Measurements from ENCODE around the gene LRRC31. TPM values are rescaled to one million over a fixed set of nuclear protein-coding genes. Genes with fewer than 3 reads are reported as not detected.

The LRRC31 gene
- total and polyA plus RNA-seq, 2 of the 13 experiments (the other 11 are each of a cell fraction or from before 2014, with no cell fraction given) = not detected

DNA sequence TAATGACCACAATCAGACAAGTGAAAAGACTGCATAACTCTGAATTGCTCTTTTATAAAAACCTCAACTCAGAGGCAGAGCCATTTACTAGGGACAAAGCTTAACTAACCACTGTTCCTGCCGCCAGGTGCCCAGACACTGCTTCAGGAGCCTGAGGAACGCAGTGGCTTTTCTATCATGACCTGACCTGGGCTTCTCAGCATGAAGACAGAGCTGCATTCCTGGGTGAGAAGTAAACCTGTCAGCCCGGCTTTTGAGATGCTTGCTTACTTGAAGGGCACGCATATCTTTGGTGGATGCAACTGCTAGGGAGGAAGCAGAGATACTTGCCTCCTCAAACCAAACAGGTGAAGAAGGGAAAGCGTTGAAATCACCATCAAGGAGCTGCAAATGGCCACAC is 7.9 kb downstream of the LRRC31 start (continued):
- TF ChIP-seq PPARG (CRISPR knock-in tag; conservative IDR thresholded peaks at IDR 0.05) (no peak), SMC3 (IDR thresholded peaks at IDR 0.05; ENCODE audit: low read length) (no peak), SRSF1 (optimal IDR thresholded peaks at IDR 0.05; ENCODE audit: low read depth, low read length) (no peak), HCFC1 (IDR thresholded peaks at IDR 0.05; ENCODE audit: low read depth, low read length) (no peak), ZNF3 (CRISPR knock-in tag; IDR thresholded peaks at IDR 0.05) (no peak), NRL (CRISPR knock-in tag; IDR thresholded peaks at IDR 0.05; ENCODE audit: borderline replicate concordance) (no peak), HNF4G (IDR thresholded peaks at IDR 0.05; ENCODE audit: borderline replicate concordance, low read depth, low read length) (no peak), HNF4G (CRISPR knock-in tag; IDR thresholded peaks at IDR 0.05; ENCODE audit: borderline replicate concordance, low read depth) (no peak), ZSCAN25 (CRISPR knock-in tag; IDR thresholded peaks at IDR 0.05) (no peak)
- TF ChIP-seq, protein P1, sequence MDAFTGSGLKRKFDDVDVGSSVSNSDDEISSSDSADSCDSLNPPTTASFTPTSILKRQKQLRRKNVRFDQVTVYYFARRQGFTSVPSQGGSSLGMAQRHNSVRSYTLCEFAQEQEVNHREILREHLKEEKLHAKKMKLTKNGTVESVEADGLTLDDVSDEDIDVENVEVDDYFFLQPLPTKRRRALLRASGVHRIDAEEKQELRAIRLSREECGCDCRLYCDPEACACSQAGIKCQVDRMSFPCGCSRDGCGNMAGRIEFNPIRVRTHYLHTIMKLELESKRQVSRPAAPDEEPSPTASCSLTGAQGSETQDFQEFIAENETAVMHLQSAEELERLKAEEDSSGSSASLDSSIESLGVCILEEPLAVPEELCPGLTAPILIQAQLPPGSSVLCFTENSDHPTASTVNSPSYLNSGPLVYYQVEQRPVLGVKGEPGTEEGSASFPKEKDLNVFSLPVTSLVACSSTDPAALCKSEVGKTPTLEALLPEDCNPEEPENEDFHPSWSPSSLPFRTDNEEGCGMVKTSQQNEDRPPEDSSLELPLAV (CRISPR knock-in tag; conservative IDR thresholded peaks at IDR 0.05; ENCODE audit: low read depth) = no peak
- TF ChIP-seq, protein P2, sequence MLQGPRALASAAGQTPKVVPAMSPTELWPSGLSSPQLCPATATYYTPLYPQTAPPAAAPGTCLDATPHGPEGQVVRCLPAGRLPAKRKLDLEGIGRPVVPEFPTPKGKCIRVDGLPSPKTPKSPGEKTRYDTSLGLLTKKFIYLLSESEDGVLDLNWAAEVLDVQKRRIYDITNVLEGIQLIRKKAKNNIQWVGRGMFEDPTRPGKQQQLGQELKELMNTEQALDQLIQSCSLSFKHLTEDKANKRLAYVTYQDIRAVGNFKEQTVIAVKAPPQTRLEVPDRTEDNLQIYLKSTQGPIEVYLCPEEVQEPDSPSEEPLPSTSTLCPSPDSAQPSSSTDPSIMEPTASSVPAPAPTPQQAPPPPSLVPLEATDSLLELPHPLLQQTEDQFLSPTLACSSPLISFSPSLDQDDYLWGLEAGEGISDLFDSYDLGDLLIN (CRISPR knock-in tag; IDR thresholded peaks at IDR 0.05; ENCODE audit: borderline replicate concordance) = no peak
- TF ChIP-seq, protein P3, sequence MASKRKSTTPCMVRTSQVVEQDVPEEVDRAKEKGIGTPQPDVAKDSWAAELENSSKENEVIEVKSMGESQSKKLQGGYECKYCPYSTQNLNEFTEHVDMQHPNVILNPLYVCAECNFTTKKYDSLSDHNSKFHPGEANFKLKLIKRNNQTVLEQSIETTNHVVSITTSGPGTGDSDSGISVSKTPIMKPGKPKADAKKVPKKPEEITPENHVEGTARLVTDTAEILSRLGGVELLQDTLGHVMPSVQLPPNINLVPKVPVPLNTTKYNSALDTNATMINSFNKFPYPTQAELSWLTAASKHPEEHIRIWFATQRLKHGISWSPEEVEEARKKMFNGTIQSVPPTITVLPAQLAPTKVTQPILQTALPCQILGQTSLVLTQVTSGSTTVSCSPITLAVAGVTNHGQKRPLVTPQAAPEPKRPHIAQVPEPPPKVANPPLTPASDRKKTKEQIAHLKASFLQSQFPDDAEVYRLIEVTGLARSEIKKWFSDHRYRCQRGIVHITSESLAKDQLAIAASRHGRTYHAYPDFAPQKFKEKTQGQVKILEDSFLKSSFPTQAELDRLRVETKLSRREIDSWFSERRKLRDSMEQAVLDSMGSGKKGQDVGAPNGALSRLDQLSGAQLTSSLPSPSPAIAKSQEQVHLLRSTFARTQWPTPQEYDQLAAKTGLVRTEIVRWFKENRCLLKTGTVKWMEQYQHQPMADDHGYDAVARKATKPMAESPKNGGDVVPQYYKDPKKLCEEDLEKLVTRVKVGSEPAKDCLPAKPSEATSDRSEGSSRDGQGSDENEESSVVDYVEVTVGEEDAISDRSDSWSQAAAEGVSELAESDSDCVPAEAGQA (IDR thresholded peaks at IDR 0.05; ENCODE audit: low read depth) = no peak
- TF ChIP-seq, protein P3 (CRISPR knock-in tag; IDR thresholded peaks at IDR 0.05; ENCODE audit: borderline replicate concordance) = no peak
